SK-N-SH treated with all-trans-retinoic acid at 6 μM for 48 hours (cell line): ENCODE data around the gene FBP2.

ENCODE experiments used
- ARNTL ChIP-seq: fragments of 450-650 bp; formaldehyde crosslinking; IDR thresholded peaks from 2 replicates; pipeline ENCODE4 v1.5.0; 2020; ENCODE audit warnings: low read depth, mild to moderate bottlenecking, moderate library complexity, borderline replicate concordance
- BACH2 ChIP-seq: fragments of 250-450 bp; sonication (Bioruptor Pico); IDR thresholded peaks from 2 replicates; pipeline ENCODE4 v1.9.0; 2021; ENCODE audit warnings: mild to moderate bottlenecking, borderline replicate concordance
- CREB5 ChIP-seq: fragments of 250-450 bp; sonication (Bioruptor Pico); IDR thresholded peaks from 2 replicates; pipeline ENCODE4 v1.5.1; 2020; ENCODE audit warnings: low read depth, mild to moderate bottlenecking, moderate library complexity
- ESRRG ChIP-seq: fragments of 250-450 bp; sonication (Bioruptor Pico); IDR thresholded peaks from 2 replicates; pipeline ENCODE4 v1.6.1; 2021; ENCODE audit warnings: mild to moderate bottlenecking
- OSR1 ChIP-seq: fragments of 250-450 bp; sonication (Bioruptor Pico); IDR thresholded peaks from 2 replicates; pipeline ENCODE4 v1.8.0; 2022; ENCODE audit warnings: moderate library complexity, mild to moderate bottlenecking, inconsistent platforms
- POU6F1 ChIP-seq: fragments of 250-450 bp; sonication (Bioruptor Pico); IDR thresholded peaks from 2 replicates; pipeline ENCODE4 v1.8.0; 2021; ENCODE audit warnings: low read depth, mild to moderate bottlenecking, moderate library complexity, borderline replicate concordance
- TOX ChIP-seq: fragments of 250-450 bp; sonication (Bioruptor Pico); IDR thresholded peaks from 2 replicates; pipeline ENCODE4 v1.8.0; 2021; ENCODE audit warnings: mild to moderate bottlenecking, moderate library complexity, borderline replicate concordance
- ZC3H10 ChIP-seq: fragments of 250-450 bp; sonication (Bioruptor Pico); IDR thresholded peaks from 2 replicates; pipeline ENCODE4 v1.5.1; 2021; ENCODE audit warnings: mild to moderate bottlenecking, moderate library complexity
- ZFP3 ChIP-seq: fragments of 250-450 bp; sonication (Bioruptor Pico); IDR thresholded peaks from 2 replicates; pipeline ENCODE4 v1.5.0; 2020; ENCODE audit warnings: mild to moderate bottlenecking, moderate library complexity
- ZNF8 ChIP-seq: fragments of 450-650 bp; formaldehyde crosslinking; IDR thresholded peaks from 2 replicates; pipeline ENCODE4 v1.5.0; 2020; ENCODE audit warnings: mild to moderate bottlenecking, moderate library complexity

DNA sequence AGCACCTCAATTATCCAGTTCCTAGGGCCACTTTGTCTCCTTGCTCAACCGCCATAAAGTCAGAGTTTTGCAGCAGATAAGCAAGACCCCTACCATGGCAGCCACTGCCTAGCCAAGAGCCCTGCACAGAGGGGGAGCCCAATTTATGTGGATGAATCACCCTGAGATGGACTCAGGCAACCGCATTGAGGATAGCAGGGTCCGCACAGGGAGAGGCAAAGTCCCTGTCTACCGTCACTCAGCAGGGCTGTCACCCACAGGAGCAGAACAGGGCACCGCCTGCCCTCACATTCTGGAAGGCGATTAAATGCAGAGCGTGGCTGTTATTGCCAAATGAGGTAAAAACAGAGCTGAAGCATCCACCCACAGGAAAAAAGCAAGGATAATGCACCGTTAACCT, 1.7 kb downstream of the FBP2 start:
- TF ChIP-seq ARNTL (CRISPR knock-in tag) (no peak), ZC3H10 (CRISPR knock-in tag) (no peak), ZNF8 (CRISPR knock-in tag) (no peak), CREB5 (CRISPR knock-in tag) (no peak), POU6F1 (no peak), BACH2 (no peak), OSR1 (CRISPR knock-in tag) (no peak), ESRRG (CRISPR knock-in tag) (no peak), TOX (CRISPR knock-in tag) (no peak), ZFP3 (CRISPR knock-in tag) (no peak)
